Endothelial cell of umbilical vein (primary cell): Measurements from ENCODE around the gene NIN.

Experiments
- CTCF ChIP-seq, 2 donors: IDR thresholded peaks; 1 replicate in 1 of 2; 2 replicates in 1 of 2; pipeline ENCODE4 v1.5.1; 2011; ENCODE audit warnings: low read length in 2 of 2, mild to moderate bottlenecking in 2 of 2, moderate library complexity in 2 of 2, control low read depth in 1 of 2, inconsistent platforms in 1 of 2, low read depth in 1 of 2; ENCODE audit not compliant: insufficient read depth in 1 of 2; ENCODE audit errors: extremely low read depth in 1 of 2
- EZH2 ChIP-seq: IDR thresholded peaks from 2 replicates; pipeline ENCODE4 v1.6.1; 2012; ENCODE audit warnings: borderline replicate concordance, low read depth, mild to moderate bottlenecking, moderate library complexity, low read length, inconsistent platforms; ENCODE audit not compliant: severe bottlenecking
- POLR2A ChIP-seq: IDR thresholded peaks from 2 replicates; pipeline ENCODE4 v1.6.1; 2012; ENCODE audit warnings: low read depth, mild to moderate bottlenecking, control low read depth, low read length
- POLR2AphosphoS5 ChIP-seq: IDR thresholded peaks from 2 replicates; pipeline ENCODE4 v1.6.1; 2012; ENCODE audit warnings: low read depth, mild to moderate bottlenecking, control low read depth, low read length, moderate library complexity; ENCODE audit not compliant: insufficient read depth

GRCh38 chr14:50828721-50829488, 2.1 kb downstream of the NIN start:
- TF ChIP-seq CTCF (IDR thresholded peaks at IDR 0.05; ENCODE audit: extremely low read depth in 1 of 2, insufficient read depth in 1 of 2, low read depth in 1 of 2, low read length in 2 of 2) = no peak
- TF ChIP-seq POLR2A = no peak
- TF ChIP-seq EZH2 = no peak
- no peak for TF ChIP-seq POLR2AphosphoS5
